GM12872 (cell line): ENCODE data around the gene MALRD1.

ENCODE experiments used
- CTCF ChIP-seq: IDR thresholded peaks from 3 replicates; pipeline ENCODE4 v1.5.1; 2011; ENCODE audit warnings: low read depth, mild to moderate bottlenecking, low read length, moderate library complexity; ENCODE audit not compliant: insufficient read depth

MALRD1 gene

GRCh38 chr10:19498393-19499290 lies 450.0 kb downstream of the MALRD1 start:
- no peak for TF ChIP-seq CTCF

- no peak for TF ChIP-seq CTCF
These were observed 450.7 kb downstream of the MALRD1 start for GRCh38 chr10:19499291-19499770.

- TF ChIP-seq CTCF, result no peak
These were observed 452.4 kb downstream of the MALRD1 start for GRCh38 chr10:19500959-19501358.

- TF ChIP-seq CTCF, result no peak
These were observed 457.0 kb downstream of the MALRD1 start for GRCh38 chr10:19505320-19506312.

GRCh38 chr10:19518109-19518508 lies 469.5 kb downstream of the MALRD1 start:
- no peak for TF ChIP-seq CTCF

- no peak for TF ChIP-seq CTCF
These were observed 470.0 kb downstream of the MALRD1 start for GRCh38 chr10:19518632-19519031.

GRCh38 chr10:19531324-19531723 lies 482.7 kb downstream of the MALRD1 start:
- no peak for TF ChIP-seq CTCF
